Esophagus squamous epithelium (tissue), 5 donors: Measurements from ENCODE around the gene RNLS. TPM values are rescaled to one million over a fixed set of nuclear protein-coding genes. Genes with fewer than 3 reads are reported as not detected.

ENCODE experiments used
- DNase-seq: peaks from one replicate; lab custom pipeline; 2025; lab: John Stamatoyannopoulos, UW
- H3K27ac ChIP-seq, 4 donors: fragments of 200-600 bp; sonication (generic); one replicate each; pipeline ENCODE4 v1.5.1; 2016 to 2019; ENCODE audit warnings: mild to moderate bottlenecking in 1 of 4
- H3K27me3 ChIP-seq, 4 donors: fragments of 200-600 bp; sonication (generic); 1 replicate in 3 of 4; 2 replicates in 1 of 4; pipeline versions ENCODE4 v1.5.1 to v1.6.0; 2017 to 2021; ENCODE audit warnings: antibody characterized with exemption in 1 of 4
- H3K36me3 ChIP-seq, 3 donors: fragments of 200-600 bp; sonication (generic); one replicate each; pipeline ENCODE4 v1.5.1; 2016 to 2019
- H3K4me1 ChIP-seq, 3 donors: fragments of 200-600 bp; sonication (generic); one replicate each; pipeline ENCODE4 v1.5.1; 2017 to 2019
- H3K4me3 ChIP-seq, 4 donors: fragments of 200-600 bp; sonication (generic); 1 replicate in 3 of 4; 2 replicates in 1 of 4; pipeline ENCODE4 v1.5.1; 2016 to 2019; ENCODE audit warnings: mild to moderate bottlenecking in 2 of 4, moderate library complexity in 1 of 4
- H3K9me3 ChIP-seq, 3 donors: fragments of 200-600 bp; sonication (generic); one replicate each; pipeline ENCODE4 v1.5.1; 2016 to 2019
- CTCF ChIP-seq, 6 experiments: fragments of 450-650 bp in 4 of 6; fragments of 200-600 bp in 2 of 6; sonication (generic) in 2 of 6; IDR thresholded peaks; one replicate each; pipeline ENCODE4 v1.5.1; 2016 to 2019; ENCODE audit warnings: antibody characterized with exemption in 6 of 6, mild to moderate bottlenecking in 4 of 6, moderate library complexity in 4 of 6
- POLR2A ChIP-seq, 4 donors: fragments of 450-650 bp; IDR thresholded peaks; one replicate each; pipeline ENCODE4 v1.6.1; 2017; ENCODE audit warnings: antibody characterized with exemption in 4 of 4, mild to moderate bottlenecking in 4 of 4, moderate library complexity in 3 of 4
- WGBS, 2 donors: methylation state at CpG; one replicate each; pipeline ENCODE4 v1.1.5; 2018; 5-methylcytosine and 5-hydroxymethylcytosine counted together
- intact Hi-C: fragments of 100-400 bp; cut with DNase I; formaldehyde crosslinking; loops from one replicate; pipeline ENCODE4 v1.15.0; 2022
- total RNA-seq, 4 donors: library from RNA; depleted of rRNA; stranded (reverse); fragments of >200 nt; gene quantifications; one replicate each; pipeline ENCODE4 v1.1.0, GENCODE V29; 2016
- donor health status: DM: yes; HTN: yes; CAD: no.

The RNLS gene
- total RNA-seq, 4 donors from 2014 or later = 7.9 to 13.5 (median 10.5) TPM

GRCh38 chr10:88342733-88343310 lies 240.3 kb downstream of the RNLS start:
- H3K27me3 ChIP-seq = no peaks in the 10 kb centered on the region
- H3K4me1 ChIP-seq = no peaks in the 10 kb centered on the region
- H3K36me3 ChIP-seq = no peaks in the 10 kb centered on the region
- intact Hi-C loops = no loop called here
- no peaks in the 10 kb centered on the region for H3K9me3 ChIP-seq
- DNase-seq = no peak
- WGBS, 2 donors = 91 to 94% methylated on average over 3 of the region's 3 CpGs
- no peak for TF ChIP-seq POLR2A (IDR thresholded peaks at IDR 0.05)
- no peak for TF ChIP-seq CTCF (IDR thresholded peaks at IDR 0.05)
- H3K4me3 ChIP-seq = no peak overlapping the region
- no peak overlapping the region for H3K27ac ChIP-seq

- H3K27me3 ChIP-seq = no peaks in the 10 kb centered on the region
- 100% methylated on average over 1 of the region's 1 CpG for WGBS, 2 donors
- DNase-seq = no peak
- TF ChIP-seq CTCF (IDR thresholded peaks at IDR 0.05) (no peak), POLR2A (IDR thresholded peaks at IDR 0.05) (no peak)
- no peaks in the 10 kb centered on the region for H3K36me3 ChIP-seq
- H3K4me1 ChIP-seq = no peaks in the 10 kb centered on the region
- no peak overlapping the region for H3K4me3 ChIP-seq
- no peak overlapping the region for H3K27ac ChIP-seq
- no peaks in the 10 kb centered on the region for H3K9me3 ChIP-seq
- intact Hi-C loops = no loop called here
Measured at GRCh38 chr10:88337134-88337533, 246.0 kb downstream of the RNLS start.

GRCh38 chr10:88336334-88336733 lies 246.8 kb downstream of the RNLS start:
- H3K27me3 ChIP-seq = no peaks in the 10 kb centered on the region
- H3K4me1 ChIP-seq = no peaks in the 10 kb centered on the region
- TF ChIP-seq CTCF (IDR thresholded peaks at IDR 0.05) (no peak), POLR2A (IDR thresholded peaks at IDR 0.05) (no peak)
- H3K27ac ChIP-seq = no peak overlapping the region
- H3K4me3 ChIP-seq = no peak overlapping the region
- H3K36me3 ChIP-seq = no peaks in the 10 kb centered on the region
- no peaks in the 10 kb centered on the region for H3K9me3 ChIP-seq
- intact Hi-C loops = no loop called here
- WGBS, 2 donors = 72 to 76% methylated on average over 4 of the region's 4 CpGs
- DNase-seq = no peak

- no peaks in the 10 kb centered on the region for H3K36me3 ChIP-seq
- no peak overlapping the region for H3K27ac ChIP-seq
- H3K4me1 ChIP-seq = no peaks in the 10 kb centered on the region
- TF ChIP-seq CTCF (IDR thresholded peaks at IDR 0.05) = no peak
- no peak for TF ChIP-seq POLR2A (IDR thresholded peaks at IDR 0.05)
- intact Hi-C loops = no loop called here
- no peaks in the 10 kb centered on the region for H3K9me3 ChIP-seq
- WGBS, 2 donors = 78 to 79% methylated on average over 3 of the region's 3 CpGs
- no peak overlapping the region for H3K4me3 ChIP-seq
- no peak for DNase-seq
- H3K27me3 ChIP-seq = no peaks in the 10 kb centered on the region
Measured at GRCh38 chr10:88333248-88333630, 249.9 kb downstream of the RNLS start.

GRCh38 chr10:88332503-88333247 lies 250.4 kb downstream of the RNLS start:
- no peak for DNase-seq
- 78 to 82% methylated on average over 3 of the region's 3 CpGs for WGBS, 2 donors
- Histone ChIP-seq H3K4me3 (no peak overlapping the region), H3K27ac (no peak overlapping the region), H3K4me1 (no peaks in the 10 kb centered on the region), H3K36me3 (no peaks in the 10 kb centered on the region), H3K9me3 (no peaks in the 10 kb centered on the region), H3K27me3 (no peaks in the 10 kb centered on the region)
- intact Hi-C loops = no loop called here
- no peak for TF ChIP-seq CTCF (IDR thresholded peaks at IDR 0.05)
- no peak for TF ChIP-seq POLR2A (IDR thresholded peaks at IDR 0.05)
